NCI-H1048 (cell line): ENCODE measurements around the gene FGD3.
"Not testable (repeated sequence)": the region's sequence is repeated elsewhere in the genome, so short reads cannot be mapped to it uniquely, and the experiment has no call there.

Source experiments
- DNase-seq: peaks from one replicate; lab custom pipeline; 2025; lab: John Stamatoyannopoulos, UW

The FGD3 gene

GRCh38 chr9:93005876-93006275 is 58.6 kb downstream of the FGD3 start:
- DNase-seq, result no peak

- no peak for DNase-seq
Measured at GRCh38 chr9:93007529-93008058, 60.3 kb downstream of the FGD3 start.

DNA sequence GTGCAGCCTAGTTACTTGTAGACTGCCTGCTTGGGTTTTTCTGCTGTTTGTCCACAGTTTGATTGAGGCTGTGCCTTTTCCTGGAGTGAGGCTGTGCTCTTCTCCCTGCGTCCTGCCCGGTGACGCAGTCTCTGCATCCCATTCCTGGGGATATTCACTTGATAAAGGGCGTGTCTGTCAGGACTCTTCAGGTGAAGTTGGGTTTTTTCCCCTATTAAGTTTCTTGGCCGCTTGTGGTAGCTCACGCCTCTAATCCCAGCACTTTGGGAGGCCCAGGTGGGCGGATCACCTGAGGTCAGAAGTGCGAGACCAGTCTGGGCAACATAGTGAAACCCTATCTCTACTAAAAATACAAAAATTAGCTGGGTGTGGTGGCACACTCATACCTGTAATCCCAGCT is 61.1 kb downstream of the FGD3 start:
- DNase-seq, result no peak

DNA sequence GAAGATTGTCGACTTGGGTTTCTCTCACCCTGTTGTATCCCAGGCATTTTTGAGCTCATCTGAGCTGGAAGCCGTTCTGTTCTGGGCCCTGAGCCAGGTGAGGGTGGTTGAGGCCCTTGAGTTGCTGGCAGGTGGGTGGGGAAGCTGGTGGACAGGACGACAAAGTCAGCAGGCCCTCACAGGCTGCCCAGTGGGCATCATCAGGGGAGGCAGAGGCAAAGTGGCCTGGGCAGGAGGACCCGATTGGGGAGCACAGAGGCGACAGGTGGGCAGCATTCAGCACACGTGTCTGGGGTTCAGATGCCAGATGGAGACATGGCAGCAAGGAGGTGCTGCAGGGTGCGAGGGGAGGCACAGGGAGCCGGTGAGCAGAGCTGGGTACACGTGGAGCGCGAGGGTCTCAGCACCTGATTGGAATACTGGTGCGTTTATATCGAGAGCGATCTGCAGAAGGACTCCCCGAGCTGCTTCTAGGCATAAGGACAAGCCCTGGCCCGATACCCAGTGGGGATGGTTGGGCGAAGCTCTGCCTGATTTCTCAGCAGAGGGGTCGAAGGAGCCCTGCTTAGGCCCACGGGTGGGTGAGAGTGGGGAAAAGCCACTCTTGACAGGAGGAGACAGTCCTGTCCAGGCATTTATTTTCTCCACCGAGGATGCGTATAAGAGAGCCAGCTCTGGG is 62.2 kb downstream of the FGD3 start:
- DNase-seq, result no peak

GRCh38 chr9:93010056-93010455 is 62.7 kb downstream of the FGD3 start:
- no peak for DNase-seq

- DNase-seq, result no peak
Measured at GRCh38 chr9:93010704-93011103, 63.4 kb downstream of the FGD3 start.

DNA sequence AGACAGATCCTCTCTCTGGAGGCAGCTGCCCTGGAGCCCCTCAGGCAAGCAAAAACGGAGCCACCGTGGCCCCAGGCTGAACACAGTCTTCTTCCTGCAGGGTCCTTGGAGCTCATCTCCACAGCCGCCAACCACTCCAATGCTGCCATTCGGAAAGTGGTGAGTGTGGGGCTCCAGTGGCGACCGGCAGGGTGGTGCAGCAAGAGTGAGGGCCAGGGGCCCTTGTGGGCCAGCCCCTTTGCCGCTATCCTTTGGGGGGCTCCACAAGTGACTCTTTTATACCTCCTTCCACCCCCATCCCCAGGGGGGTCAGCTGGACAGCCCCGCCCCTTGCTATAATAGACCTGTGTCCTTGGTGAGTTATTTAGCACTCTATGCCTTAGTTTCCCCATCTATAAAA is 63.8 kb downstream of the FGD3 start:
- no peak for DNase-seq

DNA sequence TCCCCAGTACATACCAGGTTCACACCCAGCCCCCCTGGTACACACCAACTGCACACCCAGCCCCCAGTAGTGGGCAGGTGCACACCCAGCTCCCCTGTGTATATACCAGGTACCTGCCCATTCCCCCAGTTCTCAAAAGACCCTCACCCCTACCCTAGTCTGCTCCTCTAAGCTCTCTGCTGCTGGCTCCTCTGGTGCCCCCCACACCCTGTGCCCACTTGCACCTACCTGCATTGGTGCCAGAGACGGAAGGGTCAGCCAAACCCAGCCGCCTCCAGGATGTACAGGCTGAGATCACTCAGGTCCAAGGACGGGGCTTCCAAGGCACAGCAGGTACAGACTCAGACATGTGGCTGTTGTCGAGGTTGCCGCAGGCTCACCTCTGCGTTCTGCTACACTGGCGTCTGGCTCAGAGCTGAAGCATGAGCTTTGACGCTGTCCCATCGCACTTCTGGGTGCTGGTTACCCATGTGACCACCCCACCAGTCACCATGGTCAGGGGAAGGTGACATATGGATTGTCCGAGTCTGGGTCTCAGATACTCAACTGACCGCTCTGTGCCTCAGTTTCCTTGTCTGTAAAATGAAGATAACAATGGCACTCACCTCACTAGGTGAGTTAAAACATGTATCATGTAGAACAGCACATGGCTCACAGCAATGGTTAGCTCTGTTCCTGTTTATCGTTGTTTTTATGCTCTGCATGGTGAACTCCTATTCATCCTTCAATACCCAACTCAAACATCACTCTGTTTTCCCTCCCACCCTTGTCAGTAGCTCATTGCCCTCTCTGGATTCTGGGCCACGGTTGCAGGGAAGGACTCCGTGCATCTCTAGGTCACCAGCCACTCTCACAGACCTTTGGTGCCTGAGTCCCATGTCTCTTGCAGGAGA is 65.9 kb downstream of the FGD3 start:
- no peak for DNase-seq

DNA sequence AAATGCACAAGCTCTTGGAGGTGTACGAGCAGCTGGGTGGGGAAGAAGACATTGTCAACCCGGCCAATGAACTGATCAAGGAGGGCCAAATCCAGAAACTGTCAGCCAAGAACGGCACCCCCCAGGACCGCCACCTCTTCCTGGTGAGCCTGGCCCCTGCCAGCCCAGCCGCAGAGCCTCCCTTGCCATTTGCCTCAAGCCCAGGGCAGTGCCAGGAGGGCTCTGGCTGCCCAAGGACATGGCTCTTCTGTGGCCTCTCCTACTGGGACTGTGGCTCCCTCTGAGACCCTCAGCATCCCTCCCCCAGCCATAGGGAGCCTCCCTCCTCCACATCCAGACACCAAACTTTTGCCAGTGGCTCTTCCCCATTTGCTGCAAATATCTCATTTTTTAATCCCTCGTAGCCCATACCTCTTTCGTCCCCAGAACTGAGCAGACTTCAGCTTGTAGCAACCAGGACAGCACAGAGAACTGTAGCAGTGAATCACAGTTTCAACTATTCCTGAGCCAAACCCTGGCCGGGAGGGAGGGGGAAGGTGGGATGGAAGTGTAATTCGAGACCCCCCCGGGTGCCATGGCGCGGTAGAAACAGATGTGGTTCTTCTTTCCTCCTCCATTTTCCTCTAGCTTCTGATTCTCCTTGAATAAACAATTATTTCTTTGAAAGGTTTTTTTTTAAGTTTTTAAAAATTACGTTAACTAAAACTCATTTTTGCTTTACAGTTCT is 66.7 kb downstream of the FGD3 start:
- no peak for DNase-seq

- not testable (repeated sequence) for DNase-seq
Measured at GRCh38 chr9:93015190-93015589, 67.9 kb downstream of the FGD3 start.

DNA sequence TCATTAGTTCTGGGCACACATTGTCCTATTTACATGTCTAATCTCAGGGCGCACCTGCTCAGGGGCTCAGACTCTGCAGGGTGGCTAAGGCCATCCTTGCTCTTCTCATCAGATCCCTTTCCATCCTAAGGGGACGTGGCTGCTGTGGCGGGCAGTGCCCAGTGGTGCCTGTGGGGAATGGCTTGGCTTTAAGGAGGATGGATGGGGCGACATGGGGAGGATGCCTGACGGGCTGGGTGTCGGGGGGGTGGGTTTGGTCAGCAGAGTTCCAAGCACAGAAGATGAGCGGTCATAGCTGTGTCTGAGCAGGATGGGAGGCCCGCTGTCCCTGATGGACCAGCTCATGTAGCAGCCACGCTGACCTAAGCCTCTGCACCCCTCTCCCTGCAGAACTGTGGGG is 70.3 kb downstream of the FGD3 start:
- DNase-seq, result no peak

DNA sequence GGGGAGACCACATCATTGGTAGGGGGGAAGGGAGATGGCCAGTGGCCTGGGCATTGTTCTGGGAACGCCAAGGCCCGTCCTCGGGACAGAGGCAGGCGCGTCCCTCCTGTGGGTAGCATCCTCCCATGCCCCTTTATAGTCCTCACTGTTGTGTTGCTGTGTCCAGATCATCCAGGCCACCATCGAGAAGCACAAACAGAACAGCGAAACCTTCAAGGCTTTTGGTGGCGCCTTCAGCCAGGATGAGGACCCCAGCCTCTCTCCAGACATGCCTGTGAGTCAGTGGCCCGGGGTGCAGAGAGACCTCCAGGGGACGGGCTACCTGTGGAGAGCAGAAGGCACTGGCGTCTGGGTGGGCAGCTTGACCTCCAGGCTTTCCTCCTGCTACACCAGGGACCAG is 72.8 kb downstream of the FGD3 start:
- DNase-seq, result no peak

- no peak for DNase-seq
Measured at GRCh38 chr9:93020771-93021670, 73.7 kb downstream of the FGD3 start.

- DNase-seq, result no peak
Measured at GRCh38 chr9:93022066-93022465, 74.7 kb downstream of the FGD3 start.

DNA sequence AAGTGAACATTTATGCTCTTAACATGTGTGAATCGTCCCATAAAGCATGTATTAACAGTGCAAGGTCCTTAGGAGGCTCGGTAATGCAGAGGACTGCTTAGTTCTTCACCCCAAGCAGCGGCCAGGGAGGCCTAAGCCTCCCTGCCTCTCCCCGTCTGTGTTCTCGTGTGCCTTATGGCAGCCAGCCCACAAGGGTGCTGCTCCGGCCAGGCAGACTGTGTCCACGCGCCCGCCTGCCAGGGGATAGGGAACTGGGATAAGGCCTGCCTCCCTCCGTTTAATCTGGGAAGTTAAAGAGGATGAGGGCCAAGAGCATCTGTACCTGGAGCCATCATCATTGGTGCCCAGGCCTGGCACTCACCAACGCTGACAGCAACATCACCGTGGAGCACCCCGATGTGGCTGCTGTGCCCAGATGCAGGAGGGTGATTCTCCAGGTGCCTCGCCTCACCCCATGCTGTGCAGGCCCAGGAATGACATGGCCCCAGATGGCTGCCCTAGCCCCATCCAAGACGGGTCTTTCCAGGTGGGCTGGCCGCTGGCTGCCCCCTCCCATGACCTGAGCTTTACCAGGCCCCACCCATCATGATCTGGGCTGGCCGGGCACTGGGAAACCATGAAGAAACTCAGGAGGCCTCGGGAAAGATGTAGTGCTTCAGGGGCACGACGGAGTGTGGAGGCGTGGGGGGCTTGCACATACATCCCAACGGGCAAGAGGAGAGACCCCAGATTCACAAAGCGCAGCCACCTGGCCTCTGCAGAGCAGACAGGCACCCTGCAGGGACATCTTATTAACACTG is 75.6 kb downstream of the FGD3 start:
- DNase-seq, result no peak

DNA sequence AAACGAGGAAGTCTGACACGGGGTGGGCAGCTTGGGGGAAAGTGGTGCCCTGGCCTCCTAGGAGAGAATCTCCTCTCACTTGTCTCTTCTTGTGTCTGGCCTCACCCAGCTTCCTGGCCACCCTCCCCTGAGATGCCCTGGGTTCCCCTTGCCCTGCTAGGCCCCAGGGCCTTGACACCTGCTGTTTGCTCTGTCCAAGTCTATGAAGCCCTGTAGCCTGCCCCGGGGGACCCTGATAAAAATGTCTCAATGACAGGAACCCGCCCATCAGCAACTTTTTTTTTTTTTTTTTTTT is 76.1 kb downstream of the FGD3 start:
- DNase-seq, result no peak

- no peak for DNase-seq
Measured at GRCh38 chr9:93024646-93024910, 77.3 kb downstream of the FGD3 start.

- no peak for DNase-seq
Measured at GRCh38 chr9:93024986-93025630, 77.8 kb downstream of the FGD3 start.

- no peak for DNase-seq
Measured at GRCh38 chr9:93025736-93026135, 78.4 kb downstream of the FGD3 start.

- DNase-seq, result no peak
Measured at GRCh38 chr9:93026640-93027039, 79.3 kb downstream of the FGD3 start.

GRCh38 chr9:93027750-93028149 is 80.4 kb downstream of the FGD3 start:
- DNase-seq, result no peak
